Effector CD8-positive, alpha-beta T cell (primary cell): ENCODE measurements around the gene MTAP.

Experiments used
- DNase-seq: peaks from one replicate; lab custom pipeline; 2025; lab: John Stamatoyannopoulos, UW

The MTAP gene

DNA sequence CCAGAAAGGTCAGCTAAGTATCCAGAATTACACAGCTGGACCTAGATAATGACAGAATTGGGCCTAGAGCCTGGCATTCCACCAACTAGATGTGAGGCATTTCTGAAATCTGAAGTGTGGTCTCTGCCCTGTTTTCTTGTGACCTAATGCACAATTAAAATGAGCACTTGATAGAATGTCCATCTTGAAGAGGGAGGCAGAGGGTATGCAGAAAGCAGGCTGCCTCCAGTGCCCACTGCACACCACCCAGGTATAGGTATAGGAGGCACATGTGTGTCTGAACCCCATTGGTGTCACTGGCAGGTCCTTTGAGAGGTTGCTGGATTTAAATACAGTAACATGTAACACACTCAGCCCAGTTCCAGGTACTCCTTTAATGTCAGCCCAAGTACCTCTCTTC lies 2.4 kb downstream of the MTAP start:
- DNase-seq: no peak

DNA sequence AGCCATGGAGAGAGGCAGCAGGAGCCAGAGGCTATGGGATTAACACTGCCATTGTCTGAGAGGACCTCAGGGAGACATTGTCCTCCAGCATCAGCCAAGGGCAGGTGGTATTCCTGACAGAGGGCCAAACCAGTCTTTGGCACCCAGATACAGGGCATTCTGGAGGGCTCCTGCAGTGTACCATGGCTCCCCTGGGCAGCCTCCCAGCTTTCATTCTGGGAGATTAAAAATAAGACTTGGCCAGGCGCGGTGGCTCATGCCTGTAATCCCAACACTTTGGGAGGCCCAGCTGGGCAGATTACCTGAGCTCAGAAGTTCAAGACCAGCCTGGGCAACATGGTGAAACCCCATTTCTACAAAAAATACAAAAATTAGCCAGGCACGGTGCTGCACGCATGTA lies 4.2 kb downstream of the MTAP start:
- no peak for DNase-seq

GRCh38 chr9:21810388-21810787 lies 8.0 kb downstream of the MTAP start:
- no peak for DNase-seq

- no peak for DNase-seq
These were observed 8.4 kb downstream of the MTAP start for GRCh38 chr9:21810881-21811280.

GRCh38 chr9:21811914-21812313 lies 9.5 kb downstream of the MTAP start:
- DNase-seq: no peak

GRCh38 chr9:21812415-21812814 lies 10.0 kb downstream of the MTAP start:
- DNase-seq: no peak

DNA sequence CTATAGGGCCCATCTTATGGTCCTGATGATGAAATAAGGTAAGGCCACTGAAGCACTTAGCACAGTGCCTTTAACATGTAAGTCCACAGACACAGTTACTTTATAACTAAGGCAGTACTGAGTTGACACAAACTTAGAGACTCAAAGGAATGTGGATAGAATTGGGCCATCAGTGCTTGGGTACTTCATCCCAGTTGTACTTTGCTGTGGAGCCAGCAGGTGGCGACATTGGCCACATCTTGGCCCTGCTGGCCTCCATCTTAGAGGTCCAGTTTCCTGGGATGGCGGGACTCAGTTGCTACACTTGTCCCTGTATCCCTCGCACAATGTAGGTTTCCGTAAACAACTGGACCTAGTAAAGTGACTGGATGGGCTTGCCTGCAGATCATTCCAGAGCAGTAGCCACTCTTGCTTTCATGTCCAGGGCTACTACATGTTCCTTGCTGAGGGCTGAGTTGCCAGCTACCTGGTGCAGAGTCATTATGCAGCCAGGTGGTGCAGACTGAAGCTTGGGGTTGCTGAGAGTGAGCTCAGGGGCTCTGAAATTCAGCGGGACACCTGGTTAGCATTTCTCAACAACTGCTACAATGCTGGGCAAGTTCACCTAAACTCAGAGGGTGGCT lies 10.6 kb downstream of the MTAP start:
- DNase-seq: peak; percentile 29

GRCh38 chr9:21813575-21814473 lies 11.4 kb downstream of the MTAP start:
- peak; percentile 12 for DNase-seq

GRCh38 chr9:21815643-21816042 lies 13.2 kb downstream of the MTAP start:
- DNase-seq: no peak

DNA sequence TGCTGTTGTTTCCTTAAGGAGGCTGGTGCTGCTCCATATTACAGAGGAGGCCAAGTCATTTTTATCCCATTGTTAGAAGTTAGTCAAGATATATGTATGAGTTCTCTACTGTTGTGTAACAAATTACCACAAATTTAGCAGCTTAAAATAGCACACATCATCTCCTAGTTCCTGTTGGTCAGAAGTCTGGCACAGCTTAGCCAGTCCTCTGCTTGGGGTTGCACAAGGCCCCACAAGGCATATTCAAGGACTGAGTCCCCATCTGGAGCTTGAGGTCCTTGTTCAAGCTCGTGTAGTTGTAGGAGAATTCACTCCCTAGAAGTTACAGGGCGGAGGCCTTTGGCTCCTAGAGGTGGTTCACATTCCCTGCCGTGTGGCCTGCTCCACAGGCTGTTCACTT lies 14.7 kb downstream of the MTAP start:
- no peak for DNase-seq

DNA sequence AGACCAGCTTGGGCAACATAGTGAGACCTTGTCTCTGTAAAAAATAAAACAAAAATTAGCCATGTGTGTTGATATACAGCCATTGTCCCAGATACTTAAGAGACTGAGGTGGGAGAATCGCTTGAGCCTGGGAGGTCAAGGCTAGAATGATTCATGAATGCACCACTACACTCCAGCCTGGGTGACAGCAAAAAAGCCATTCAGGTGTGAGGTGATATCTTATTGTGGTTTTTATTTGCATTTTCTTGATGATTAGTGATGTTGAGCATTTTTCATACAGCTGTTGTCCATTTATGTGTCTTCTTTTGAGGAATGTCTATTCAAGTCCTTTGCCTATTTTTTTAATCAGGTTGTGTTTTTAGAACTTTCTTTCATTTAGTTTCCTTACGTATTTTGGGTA lies 23.2 kb downstream of the MTAP start:
- DNase-seq: no peak

GRCh38 chr9:21828853-21829410 lies 26.5 kb downstream of the MTAP start:
- DNase-seq: no peak

DNA sequence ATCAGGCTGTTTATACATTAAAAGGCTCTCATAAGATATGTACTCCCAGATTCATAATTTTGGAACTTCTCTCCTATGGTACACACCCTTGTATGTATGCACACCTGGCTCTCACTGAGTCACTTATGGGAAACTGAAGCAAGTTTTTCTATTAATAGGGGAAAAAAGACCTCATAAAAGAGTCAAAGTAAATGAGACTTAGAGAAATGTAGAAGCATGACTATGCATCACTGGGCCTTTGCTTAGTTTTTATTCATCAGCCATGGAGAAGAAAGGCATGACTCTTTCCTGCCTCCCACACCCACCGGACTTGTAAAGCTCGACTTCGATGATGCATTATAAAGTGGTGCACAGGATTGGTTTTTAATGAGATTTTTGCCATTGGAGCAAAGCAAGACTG lies 28.2 kb downstream of the MTAP start:
- no peak for DNase-seq

DNA sequence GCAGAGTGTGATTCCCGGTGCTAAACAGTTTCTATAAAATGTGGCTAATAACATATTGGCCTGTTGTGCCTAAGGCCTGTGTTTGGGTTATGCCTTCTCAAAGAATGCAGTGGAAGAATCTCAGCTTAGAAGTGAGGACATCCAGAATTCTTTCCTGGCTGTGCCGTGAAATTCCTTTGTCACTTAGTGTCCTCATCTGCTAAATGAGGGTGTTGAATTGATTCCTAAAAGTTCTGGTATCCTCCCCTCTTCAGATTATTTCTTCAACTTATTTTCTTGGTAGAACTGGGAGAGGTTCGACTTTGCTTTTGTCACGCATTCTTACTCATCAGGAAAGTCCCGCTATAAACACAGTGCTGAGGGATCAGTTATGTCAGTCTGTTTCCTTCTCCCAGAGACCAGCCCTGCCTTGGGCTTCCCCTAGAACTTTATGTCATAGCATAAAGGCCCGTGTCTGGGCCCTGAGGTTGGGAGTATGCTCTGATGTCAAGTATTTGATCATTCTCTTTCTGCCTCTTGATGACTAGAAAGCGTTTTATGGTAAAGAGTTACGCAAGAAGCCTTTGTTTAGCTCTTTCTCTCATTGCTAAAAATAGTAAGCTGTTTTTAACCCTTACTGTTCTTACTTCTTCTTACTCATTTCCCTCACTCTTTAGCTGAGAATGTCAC lies 29.5 kb downstream of the MTAP start:
- DNase-seq: no peak

DNA sequence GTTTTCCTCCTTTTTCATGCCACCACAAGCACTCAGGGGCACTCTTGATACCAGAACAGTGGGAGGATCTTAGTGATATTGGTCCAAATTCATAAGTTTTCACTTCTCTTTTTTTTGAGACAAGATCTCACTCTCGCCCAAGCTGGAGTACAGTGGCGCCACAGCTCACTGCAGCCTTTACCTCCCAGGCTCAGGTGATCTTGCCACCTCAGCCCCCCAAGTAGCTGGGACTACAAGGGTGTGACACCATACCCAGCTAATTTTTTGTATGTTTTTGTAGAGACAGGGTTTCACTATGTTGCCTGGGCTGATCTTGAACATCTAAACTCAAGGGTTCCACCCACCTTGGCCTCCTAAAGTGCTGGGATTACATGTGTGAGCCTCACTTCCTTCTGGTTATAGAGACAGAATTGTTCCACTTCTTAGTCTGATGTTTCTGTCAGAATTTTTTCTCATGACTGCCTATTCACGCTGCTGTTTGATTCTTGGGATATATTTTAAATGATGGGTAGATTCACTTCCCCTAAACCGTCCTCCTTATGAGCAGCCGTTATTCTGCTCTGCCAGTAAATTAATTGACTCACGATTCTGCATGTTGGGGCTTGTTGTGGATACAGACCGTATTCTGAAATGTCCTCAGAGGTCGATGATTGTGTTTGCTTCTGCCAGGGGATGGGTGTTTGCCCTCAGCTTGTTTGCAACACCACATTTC lies 30.8 kb downstream of the MTAP start:
- no peak for DNase-seq

- no peak for DNase-seq
These were observed 32.7 kb downstream of the MTAP start for GRCh38 chr9:21835121-21835520.

DNA sequence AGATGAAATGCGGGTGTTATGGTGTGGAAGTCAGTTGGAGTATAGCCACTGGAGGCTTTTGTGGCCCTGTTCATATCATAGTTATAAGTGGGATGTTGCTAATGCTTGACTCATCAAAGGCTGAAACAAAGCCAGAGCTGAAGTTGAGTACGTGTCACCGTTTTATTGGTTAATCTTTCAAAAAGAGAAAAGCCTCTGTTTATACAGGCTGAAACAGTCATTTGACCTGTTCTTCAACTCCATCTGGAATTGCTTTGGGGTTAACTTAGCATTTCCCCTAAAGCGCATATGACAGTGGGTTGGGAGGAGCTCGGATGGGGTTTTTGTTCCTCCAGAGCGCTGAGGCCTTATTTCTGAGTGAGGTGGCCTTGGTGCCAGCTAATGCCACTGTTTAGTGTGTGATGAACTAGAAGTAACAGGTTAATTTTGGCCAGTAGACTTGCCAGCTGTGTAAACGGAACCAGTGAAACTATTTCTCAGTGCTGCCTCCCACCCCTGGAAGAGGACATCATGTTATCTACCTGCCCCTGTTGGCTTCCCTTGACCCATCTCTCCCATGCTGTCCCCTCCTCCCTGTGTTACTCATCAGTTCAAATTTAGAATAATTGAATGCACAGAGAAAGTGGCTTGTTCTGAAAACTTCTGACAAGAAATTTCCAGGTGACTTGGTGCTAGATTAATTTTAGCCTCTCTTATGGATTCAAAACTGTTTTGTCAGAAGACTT lies 34.2 kb downstream of the MTAP start:
- DNase-seq: no peak

DNA sequence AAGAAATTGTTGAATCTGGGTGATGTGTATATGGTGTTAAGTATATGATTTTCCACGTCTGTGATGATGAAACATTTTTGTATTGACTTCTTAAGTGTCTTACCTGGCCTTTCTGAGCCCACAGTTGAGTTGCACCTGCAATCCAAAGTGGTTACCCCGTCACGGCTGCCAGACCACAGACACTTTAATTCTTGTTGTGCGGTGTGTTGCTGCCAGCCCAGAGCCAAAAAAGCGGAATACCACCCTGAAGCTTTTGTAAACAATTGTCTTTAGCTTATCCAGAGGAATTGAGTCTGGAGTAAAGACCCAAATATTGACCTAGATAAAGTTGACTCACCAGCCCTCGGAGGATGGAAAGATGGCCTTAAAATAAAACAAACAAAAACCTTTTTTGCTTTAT lies 35.1 kb downstream of the MTAP start:
- DNase-seq: no peak

DNA sequence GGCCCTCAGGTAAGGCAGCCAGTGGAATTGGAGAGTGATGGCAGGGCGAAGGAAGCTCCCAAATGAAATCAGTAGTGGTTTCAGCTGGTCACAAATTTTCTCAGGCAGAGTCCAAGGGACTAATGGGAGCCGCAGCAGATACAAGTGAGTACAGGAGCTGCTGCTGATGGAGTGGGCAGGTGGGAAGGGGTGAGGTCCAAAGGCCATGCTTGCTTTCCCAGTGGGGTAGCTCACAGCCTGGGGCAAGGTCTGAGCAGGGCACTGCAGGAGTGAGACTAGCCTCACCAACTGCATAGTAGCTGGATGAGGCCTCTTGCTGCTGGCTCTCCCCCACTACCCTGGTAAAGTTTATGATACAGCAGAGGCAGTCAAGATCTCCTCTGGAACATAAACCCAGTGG lies 38.2 kb downstream of the MTAP start:
- no peak for DNase-seq

DNA sequence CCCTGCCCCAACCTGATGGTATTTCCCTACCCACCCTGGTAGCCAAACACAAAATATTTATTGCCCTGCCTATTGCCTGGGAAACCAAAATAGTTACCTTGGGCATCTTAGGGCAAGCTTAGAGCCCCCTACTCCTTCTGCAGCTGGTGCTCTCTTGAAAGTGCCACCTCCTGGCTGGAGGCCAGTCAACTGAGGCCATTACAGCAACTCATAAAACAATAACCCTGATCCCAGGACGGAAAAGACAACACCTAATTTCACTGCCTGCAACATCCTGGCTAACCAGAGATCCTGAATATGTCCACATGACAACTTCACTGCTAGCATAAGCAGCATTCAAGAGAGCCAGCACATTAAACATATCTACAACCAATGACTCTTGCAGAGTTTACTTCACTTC lies 38.7 kb downstream of the MTAP start:
- DNase-seq: no peak

GRCh38 chr9:21848615-21849014 lies 46.2 kb downstream of the MTAP start:
- no peak for DNase-seq
